ENCODE data around the gene ABL2.

- TF ChIP-seq, protein P1, sequence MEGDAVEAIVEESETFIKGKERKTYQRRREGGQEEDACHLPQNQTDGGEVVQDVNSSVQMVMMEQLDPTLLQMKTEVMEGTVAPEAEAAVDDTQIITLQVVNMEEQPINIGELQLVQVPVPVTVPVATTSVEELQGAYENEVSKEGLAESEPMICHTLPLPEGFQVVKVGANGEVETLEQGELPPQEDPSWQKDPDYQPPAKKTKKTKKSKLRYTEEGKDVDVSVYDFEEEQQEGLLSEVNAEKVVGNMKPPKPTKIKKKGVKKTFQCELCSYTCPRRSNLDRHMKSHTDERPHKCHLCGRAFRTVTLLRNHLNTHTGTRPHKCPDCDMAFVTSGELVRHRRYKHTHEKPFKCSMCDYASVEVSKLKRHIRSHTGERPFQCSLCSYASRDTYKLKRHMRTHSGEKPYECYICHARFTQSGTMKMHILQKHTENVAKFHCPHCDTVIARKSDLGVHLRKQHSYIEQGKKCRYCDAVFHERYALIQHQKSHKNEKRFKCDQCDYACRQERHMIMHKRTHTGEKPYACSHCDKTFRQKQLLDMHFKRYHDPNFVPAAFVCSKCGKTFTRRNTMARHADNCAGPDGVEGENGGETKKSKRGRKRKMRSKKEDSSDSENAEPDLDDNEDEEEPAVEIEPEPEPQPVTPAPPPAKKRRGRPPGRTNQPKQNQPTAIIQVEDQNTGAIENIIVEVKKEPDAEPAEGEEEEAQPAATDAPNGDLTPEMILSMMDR (IDR thresholded peaks at IDR 0.05) = no peak
- TF ChIP-seq POLR2AphosphoS5 (IDR thresholded peaks at IDR 0.05; ENCODE audit: insufficient read depth in 1 of 2, low read depth in 1 of 2) = no peak
Measured at GRCh38 chr1:179052776-179053175, 176.7 kb downstream of the ABL2 start.

Measured in vagina (tissue), 2 donors.